Measurements from ENCODE around the gene ICE2. TPM values are rescaled to one million over a fixed set of nuclear protein-coding genes. Genes with fewer than 3 reads are reported as not detected.

Gene ICE2
- total and polyA plus RNA-seq, 4 donors = 5.7 to 26.6 (median 16.8) TPM

DNA sequence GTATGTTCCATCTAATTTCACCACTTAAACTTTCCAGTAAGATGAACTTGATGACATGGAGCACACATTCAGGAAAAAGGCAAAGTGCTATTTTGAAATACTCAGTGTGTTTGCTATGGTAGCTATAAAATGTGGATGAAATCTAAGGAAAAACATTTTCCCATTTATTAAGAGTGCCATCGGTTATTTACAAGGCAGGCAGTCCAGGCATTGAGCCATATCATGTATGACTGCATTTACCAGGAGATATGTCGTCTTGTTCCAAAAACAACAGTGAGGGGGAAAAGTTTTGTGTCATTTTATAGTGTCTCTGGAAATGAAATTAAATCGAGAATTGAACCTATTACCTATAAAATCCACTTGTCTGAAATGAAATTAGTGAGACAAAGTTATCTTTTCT lies 94.9 kb downstream of the ICE2 start:
- no peak for DNase-seq (ENCODE audit: low spot score)
- no peak overlapping the region for H3K4me3 ChIP-seq (ENCODE audit: low read depth in 1 of 3, low read length in 3 of 3)
- H3K27me3 ChIP-seq (ENCODE audit: control insufficient read depth in 4 of 4, insufficient read depth in 4 of 4, low read length in 3 of 4) = no peaks in the 10 kb centered on the region
- no peak for TF ChIP-seq FOXA1 (IDR thresholded peaks at IDR 0.05)
- TF ChIP-seq ATF3 (IDR thresholded peaks at IDR 0.05) = no peak
- TF ChIP-seq ZBTB33 (IDR thresholded peaks at IDR 0.05) = no peak
- TF ChIP-seq HNF4G (IDR thresholded peaks at IDR 0.05) = no peak
- TF ChIP-seq EGR1 (IDR thresholded peaks at IDR 0.05; ENCODE audit: low read depth in 2 of 2) = no peak
- H3K9me3 ChIP-seq (ENCODE audit: control insufficient read depth in 4 of 4, low read length in 3 of 4) = no peaks in the 10 kb centered on the region
- H3K9ac ChIP-seq (ENCODE audit: low read depth in 1 of 2, low read length in 2 of 2) = no peak overlapping the region
- H3K4me1 ChIP-seq (ENCODE audit: control insufficient read depth in 4 of 4, insufficient read depth in 4 of 4, low read length in 3 of 4) = peaks cover 0 to 3% (median under 1%) of the 10 kb centered on the region in 4 donors
- H3K27ac ChIP-seq (ENCODE audit: low read depth in 1 of 2, low read length in 2 of 2) = no peak overlapping the region
- WGBS = 88% methylated on average over 3 of the region's 3 CpGs
- H3K36me3 ChIP-seq (ENCODE audit: control insufficient read depth in 4 of 4, insufficient read depth in 3 of 4, low read depth in 1 of 4, low read length in 3 of 4) = peaks cover 0 to 5% (median 1%) of the 10 kb centered on the region in 4 donors

- TF ChIP-seq RAD21 (IDR thresholded peaks at IDR 0.05) (no peak), REST (IDR thresholded peaks at IDR 0.05) (no peak), GABPA (IDR thresholded peaks at IDR 0.05 in 1 of 2, conservative IDR thresholded peaks at IDR 0.05 in 1 of 2) (no peak), HNF4A (conservative IDR thresholded peaks at IDR 0.05) (no peak), JUND (IDR thresholded peaks at IDR 0.05) (no peak), ATF3 (IDR thresholded peaks at IDR 0.05) (no peak)
- TF ChIP-seq, protein P1, sequence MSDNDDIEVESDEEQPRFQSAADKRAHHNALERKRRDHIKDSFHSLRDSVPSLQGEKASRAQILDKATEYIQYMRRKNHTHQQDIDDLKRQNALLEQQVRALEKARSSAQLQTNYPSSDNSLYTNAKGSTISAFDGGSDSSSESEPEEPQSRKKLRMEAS (IDR thresholded peaks at IDR 0.05) = no peak
- no peaks in the 10 kb centered on the region for H3K27me3 ChIP-seq (ENCODE audit: control insufficient read depth in 4 of 4, insufficient read depth in 4 of 4, low read length in 3 of 4)
- H3K4me1 ChIP-seq (ENCODE audit: control insufficient read depth in 4 of 4, insufficient read depth in 4 of 4, low read length in 3 of 4) = no peaks in the 10 kb centered on the region
- no peak overlapping the region for H3K4me3 ChIP-seq (ENCODE audit: low read depth in 1 of 3, low read length in 3 of 3)
- no peak overlapping the region for H3K27ac ChIP-seq (ENCODE audit: low read depth in 1 of 2, low read length in 2 of 2)
- H3K9me3 ChIP-seq (ENCODE audit: control insufficient read depth in 4 of 4, low read length in 3 of 4) = no peaks in the 10 kb centered on the region
- H3K36me3 ChIP-seq (ENCODE audit: control insufficient read depth in 4 of 4, insufficient read depth in 3 of 4, low read depth in 1 of 4, low read length in 3 of 4) = peaks cover 0 to 5% (median 1%) of the 10 kb centered on the region in 4 donors
- no peak overlapping the region for H3K9ac ChIP-seq (ENCODE audit: low read depth in 1 of 2, low read length in 2 of 2)
- DNase-seq (ENCODE audit: low spot score) = no peak
- 94% methylated on average over 8 of the region's 8 CpGs for WGBS
Observed at GRCh38 chr15:60382773-60383674, 95.9 kb downstream of the ICE2 start.

Measured in liver (tissue), 9 donors.